Nephron progenitor cell (in vitro differentiated cells): ENCODE measurements around the gene GRWD1.

Experiments
- DNase-seq: peaks from one replicate; pipeline ENCODE4 v3.0.0; 2021
- H3K27ac Mint-ChIP-seq: 2 replicates; pipeline ENCODE4 v1.8.0; 2021; ENCODE audit warnings: mild to moderate bottlenecking, moderate library complexity, mixed read lengths
- H3K27me3 Mint-ChIP-seq: 2 replicates; pipeline ENCODE4 v1.8.0; 2021; ENCODE audit warnings: mild to moderate bottlenecking, low read depth, mixed read lengths; ENCODE audit not compliant: poor library complexity
- H3K36me3 Mint-ChIP-seq: 2 replicates; pipeline ENCODE4 v1.8.0; 2021; ENCODE audit warnings: low read depth, mixed read lengths
- H3K4me1 Mint-ChIP-seq: 2 replicates; pipeline ENCODE4 v1.8.0; 2021; ENCODE audit warnings: mixed read lengths
- H3K4me3 Mint-ChIP-seq: 2 replicates; pipeline ENCODE4 v1.8.0; 2021; ENCODE audit warnings: mild to moderate bottlenecking, moderate library complexity, mixed read lengths
- H3K9me3 Mint-ChIP-seq: 2 replicates; pipeline ENCODE4 v1.8.0; 2021; ENCODE audit warnings: mild to moderate bottlenecking, moderate library complexity, mixed read lengths
- TF ChIP-seq, protein P1 (sequence below): fragments of 200-600 bp; sonication (generic); IDR thresholded peaks from 2 replicates; pipeline ENCODE4 v1.5.0; 2021; ENCODE audit warnings: antibody characterized with exemption

Gene GRWD1

DNA sequence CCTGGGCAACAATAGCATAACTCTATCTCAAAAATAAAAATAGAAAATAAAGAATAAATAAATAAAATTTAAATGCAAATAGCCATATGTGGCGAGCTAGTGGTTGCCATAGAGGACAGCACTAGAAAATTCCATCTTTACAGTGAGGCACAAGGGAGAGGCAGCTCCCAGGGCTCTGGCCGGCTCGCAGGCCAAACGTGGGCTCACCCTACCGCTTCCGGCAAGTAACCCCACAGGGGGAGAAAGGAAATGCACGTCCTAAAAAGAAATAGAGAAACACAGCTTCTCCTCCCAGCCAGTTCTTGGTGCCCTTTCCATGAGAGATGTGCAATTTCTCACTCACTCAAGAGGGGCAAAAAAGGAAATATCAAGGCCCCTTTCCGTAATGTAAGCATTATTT lies 12.4 kb upstream of the GRWD1 start:
- Mint-ChIP-seq H3K4me1 (peaks cover 22% of the 10 kb centered on the region), H3K36me3 (peaks cover 31% of the 10 kb centered on the region)
- no peak for DNase-seq

DNA sequence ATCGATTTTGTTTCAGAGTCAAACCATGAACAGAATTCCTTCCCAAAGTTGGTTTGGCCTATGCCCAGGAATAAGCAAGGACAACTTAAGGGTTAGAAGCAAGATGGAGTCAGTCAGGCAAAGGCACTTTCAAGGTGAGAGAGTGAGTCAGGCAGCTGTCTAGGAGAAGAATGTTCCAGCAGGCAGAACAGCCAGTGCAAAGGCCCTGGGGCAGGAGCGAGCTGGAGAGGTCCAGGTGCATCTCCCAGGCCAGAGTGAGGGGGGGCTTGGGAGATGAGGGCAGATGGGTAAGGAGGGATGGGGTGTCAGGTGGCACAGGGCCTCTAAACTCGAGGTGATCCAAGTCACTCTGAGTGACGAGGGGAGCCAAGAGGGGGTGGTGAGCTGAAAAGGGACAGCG lies 9.2 kb upstream of the GRWD1 start:
- Mint-ChIP-seq H3K9me3 (peaks cover 5% of the 10 kb centered on the region), H3K27me3 (no peaks in the 10 kb centered on the region), H3K27ac (no peak overlapping the region), H3K4me1 (peaks cover 25% of the 10 kb centered on the region), H3K36me3 (peaks cover 17% of the 10 kb centered on the region), H3K4me3 (no peak overlapping the region)
- TF ChIP-seq, protein P1, sequence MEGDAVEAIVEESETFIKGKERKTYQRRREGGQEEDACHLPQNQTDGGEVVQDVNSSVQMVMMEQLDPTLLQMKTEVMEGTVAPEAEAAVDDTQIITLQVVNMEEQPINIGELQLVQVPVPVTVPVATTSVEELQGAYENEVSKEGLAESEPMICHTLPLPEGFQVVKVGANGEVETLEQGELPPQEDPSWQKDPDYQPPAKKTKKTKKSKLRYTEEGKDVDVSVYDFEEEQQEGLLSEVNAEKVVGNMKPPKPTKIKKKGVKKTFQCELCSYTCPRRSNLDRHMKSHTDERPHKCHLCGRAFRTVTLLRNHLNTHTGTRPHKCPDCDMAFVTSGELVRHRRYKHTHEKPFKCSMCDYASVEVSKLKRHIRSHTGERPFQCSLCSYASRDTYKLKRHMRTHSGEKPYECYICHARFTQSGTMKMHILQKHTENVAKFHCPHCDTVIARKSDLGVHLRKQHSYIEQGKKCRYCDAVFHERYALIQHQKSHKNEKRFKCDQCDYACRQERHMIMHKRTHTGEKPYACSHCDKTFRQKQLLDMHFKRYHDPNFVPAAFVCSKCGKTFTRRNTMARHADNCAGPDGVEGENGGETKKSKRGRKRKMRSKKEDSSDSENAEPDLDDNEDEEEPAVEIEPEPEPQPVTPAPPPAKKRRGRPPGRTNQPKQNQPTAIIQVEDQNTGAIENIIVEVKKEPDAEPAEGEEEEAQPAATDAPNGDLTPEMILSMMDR = no peak
- DNase-seq = no peak

More for the DNA sequence above, 12.4 kb upstream of the GRWD1 start:
- peaks cover 3% of the 10 kb centered on the region for H3K27me3 Mint-ChIP-seq
- TF ChIP-seq, protein P1 = no peak
- peaks cover 13% of the 10 kb centered on the region for H3K9me3 Mint-ChIP-seq
- no peak overlapping the region for H3K27ac Mint-ChIP-seq
- no peak overlapping the region for H3K4me3 Mint-ChIP-seq

DNA sequence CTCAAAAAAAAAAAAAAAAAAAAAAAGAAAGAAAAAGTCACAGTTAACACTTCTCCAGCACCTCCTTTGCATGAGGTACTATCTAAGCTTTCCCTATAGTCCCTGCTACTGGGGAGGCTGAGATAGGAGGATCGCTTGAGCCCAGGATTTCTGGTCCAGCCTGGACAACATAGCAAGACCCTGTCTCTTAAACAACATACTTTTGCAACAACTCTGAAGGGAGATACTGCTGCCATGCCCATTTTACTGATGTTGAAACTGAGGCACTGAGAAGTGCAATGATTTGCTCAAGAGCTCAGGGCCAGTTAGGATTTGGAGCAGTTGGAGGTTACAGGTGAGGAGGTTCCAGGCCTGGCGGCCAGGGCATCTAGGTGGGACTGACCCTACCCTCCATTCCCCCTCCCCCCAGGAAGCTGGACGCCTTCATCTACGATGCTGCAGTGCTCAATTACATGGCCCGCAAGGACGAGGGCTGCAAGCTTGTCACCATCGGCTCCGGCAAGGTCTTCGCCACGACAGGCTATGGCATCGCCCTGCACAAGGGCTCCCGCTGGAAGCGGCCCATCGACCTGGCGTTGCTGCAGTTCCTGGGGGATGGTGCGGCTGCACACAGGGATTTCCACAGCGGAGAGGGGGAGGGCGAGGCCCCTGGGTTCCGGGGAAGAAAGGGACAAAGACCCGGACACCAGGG lies 4.3 kb upstream of the GRWD1 start:
- no peak for DNase-seq
- Mint-ChIP-seq H3K27me3 (no peaks in the 10 kb centered on the region), H3K4me1 (peaks cover 45% of the 10 kb centered on the region), H3K27ac (no peak overlapping the region), H3K4me3 (no peak overlapping the region), H3K36me3 (peaks cover 19% of the 10 kb centered on the region), H3K9me3 (peaks cover 4% of the 10 kb centered on the region)
- TF ChIP-seq, protein P1 = no peak

DNA sequence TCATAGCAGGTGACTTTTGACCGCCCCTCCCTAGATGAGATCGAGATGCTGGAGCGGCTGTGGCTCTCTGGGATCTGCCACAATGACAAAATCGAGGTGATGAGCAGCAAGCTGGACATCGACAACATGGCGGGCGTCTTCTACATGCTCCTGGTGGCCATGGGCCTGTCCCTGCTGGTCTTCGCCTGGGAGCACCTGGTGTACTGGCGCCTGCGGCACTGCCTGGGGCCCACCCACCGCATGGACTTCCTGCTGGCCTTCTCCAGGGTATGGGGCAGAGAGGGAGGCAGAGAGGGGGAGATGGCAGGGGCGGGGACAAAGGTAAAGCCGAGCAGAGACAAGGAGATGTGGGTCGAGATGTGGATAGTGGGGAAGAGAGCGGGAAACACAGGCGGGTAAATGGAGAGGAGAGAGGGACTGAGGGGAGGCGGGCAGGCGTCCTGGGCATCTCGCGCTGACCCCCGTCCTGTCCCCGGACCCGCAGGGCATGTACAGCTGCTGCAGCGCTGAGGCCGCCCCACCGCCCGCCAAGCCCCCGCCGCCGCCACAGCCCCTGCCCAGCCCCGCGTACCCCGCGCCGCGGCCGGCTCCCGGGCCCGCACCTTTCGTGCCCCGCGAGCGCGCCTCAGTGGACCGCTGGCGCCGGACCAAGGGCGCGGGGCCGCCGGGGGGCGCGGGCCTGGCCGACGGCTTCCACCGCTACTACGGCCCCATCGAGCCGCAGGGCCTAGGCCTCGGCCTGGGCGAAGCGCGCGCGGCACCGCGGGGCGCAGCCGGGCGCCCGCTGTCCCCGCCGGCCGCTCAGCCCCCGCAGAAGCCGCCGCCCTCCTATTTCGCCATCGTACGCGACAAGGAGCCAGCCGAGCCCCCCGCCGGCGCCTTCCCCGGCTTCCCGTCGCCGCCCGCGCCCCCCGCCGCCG lies 3.4 kb upstream of the GRWD1 start:
- peaks cover 21% of the 10 kb centered on the region for H3K36me3 Mint-ChIP-seq
- DNase-seq = no peak
- H3K27me3 Mint-ChIP-seq = no peaks in the 10 kb centered on the region
- no peak overlapping the region for H3K27ac Mint-ChIP-seq
- no peak overlapping the region for H3K4me3 Mint-ChIP-seq
- TF ChIP-seq, protein P1 = no peak
- peaks cover 4% of the 10 kb centered on the region for H3K9me3 Mint-ChIP-seq
- H3K4me1 Mint-ChIP-seq = peaks cover 42% of the 10 kb centered on the region

DNA sequence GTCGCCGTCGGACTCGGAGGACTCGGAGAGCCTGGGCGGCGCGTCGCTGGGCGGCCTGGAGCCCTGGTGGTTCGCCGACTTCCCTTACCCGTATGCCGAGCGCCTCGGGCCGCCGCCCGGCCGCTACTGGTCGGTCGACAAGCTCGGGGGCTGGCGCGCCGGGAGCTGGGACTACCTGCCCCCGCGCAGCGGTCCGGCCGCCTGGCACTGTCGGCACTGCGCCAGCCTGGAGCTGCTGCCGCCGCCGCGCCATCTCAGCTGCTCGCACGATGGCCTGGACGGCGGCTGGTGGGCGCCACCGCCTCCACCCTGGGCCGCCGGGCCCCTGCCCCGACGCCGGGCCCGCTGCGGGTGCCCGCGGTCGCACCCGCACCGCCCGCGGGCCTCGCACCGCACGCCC lies 2.5 kb upstream of the GRWD1 start:
- no peak overlapping the region for H3K4me3 Mint-ChIP-seq
- no peak overlapping the region for H3K27ac Mint-ChIP-seq
- H3K4me1 Mint-ChIP-seq = peaks cover 39% of the 10 kb centered on the region

More for the DNA sequence above, 2.5 kb upstream of the GRWD1 start:
- TF ChIP-seq, protein P1 = no peak
- Mint-ChIP-seq H3K27me3 (no peaks in the 10 kb centered on the region), H3K36me3 (peaks cover 30% of the 10 kb centered on the region), H3K9me3 (peaks cover 4% of the 10 kb centered on the region)
- no peak for DNase-seq
